GM23338 (cell line): ENCODE results near the gene SPRING1. TPM values are rescaled to one million over a fixed set of nuclear protein-coding genes. Genes with fewer than 3 reads are reported as not detected.

Source experiments
- ATAC-seq: fragments of 200-7000 bp; cut with Tn5 transposase; 3 replicates; pipeline ENCODE4 v1.9.1; 2020
- DNase-seq: peaks from one replicate; pipeline ENCODE4 v3.0.0-alpha.2; 2015; ENCODE audit warnings: low spot score
- H2AFZ ChIP-seq: fragments of 200-600 bp; sonication (generic); 2 replicates; pipeline ENCODE4 v1.8.0; 2016; ENCODE audit warnings: antibody characterized with exemption, mild to moderate bottlenecking, moderate library complexity
- H3F3A ChIP-seq: fragments of 200-600 bp; sonication (generic); replicated peaks from 2 replicates; pipeline ENCODE4 v1.8.0; 2017; ENCODE audit warnings: antibody characterized with exemption, mixed run types, low read depth
- H3K27ac ChIP-seq: fragments of 200-600 bp; sonication (generic); 2 replicates; pipeline ENCODE4 v1.6.1; 2016; ENCODE audit warnings: low read depth
- H3K27me3 ChIP-seq: fragments of 200-600 bp; sonication (generic); 2 replicates; pipeline ENCODE4 v1.8.0; 2016; ENCODE audit warnings: mild to moderate bottlenecking, mixed run types, moderate library complexity; ENCODE audit not compliant: insufficient read depth
- H3K36me3 ChIP-seq: fragments of 200-600 bp; sonication (generic); 2 replicates; pipeline ENCODE4 v1.8.0; 2016; ENCODE audit warnings: mild to moderate bottlenecking; ENCODE audit not compliant: insufficient read depth
- H3K4me1 ChIP-seq: fragments of 200-600 bp; sonication (generic); 2 replicates; pipeline ENCODE4 v1.8.0; 2016; ENCODE audit warnings: mild to moderate bottlenecking, moderate library complexity; ENCODE audit not compliant: insufficient read depth
- H3K4me2 ChIP-seq: fragments of 200-600 bp; sonication (generic); 2 replicates; pipeline ENCODE4 v1.7.1; 2017; ENCODE audit warnings: mixed run types
- H3K4me3 ChIP-seq: fragments of 200-600 bp; sonication (generic); 2 replicates; pipeline ENCODE4 v1.6.1; 2016; ENCODE audit warnings: mixed run types
- H3K79me2 ChIP-seq: fragments of 200-600 bp; sonication (generic); replicated peaks from 2 replicates; pipeline ENCODE4 v1.8.0; 2017; ENCODE audit warnings: mild to moderate bottlenecking; ENCODE audit not compliant: insufficient read depth
- H3K9me2 ChIP-seq: fragments of 200-600 bp; sonication (generic); 2 replicates; pipeline ENCODE4 v1.8.0; 2017; ENCODE audit not compliant: insufficient read depth
- H4K20me1 ChIP-seq: fragments of 200-600 bp; sonication (generic); replicated peaks from 2 replicates; pipeline ENCODE4 v1.8.0; 2017; ENCODE audit warnings: mild to moderate bottlenecking; ENCODE audit not compliant: insufficient read depth
- H3K27ac Mint-ChIP-seq: 2 replicates; pipeline ENCODE4 v1.8.0; 2020; ENCODE audit warnings: inconsistent platforms, mild to moderate bottlenecking, moderate library complexity, mixed read lengths
- H3K27me3 Mint-ChIP-seq: 3 replicates; pipeline ENCODE4 v1.8.0; 2022; ENCODE audit warnings: low read depth, mild to moderate bottlenecking, moderate library complexity, mixed read lengths, inconsistent platforms; ENCODE audit not compliant: insufficient read depth, poor library complexity
- H3K36me3 Mint-ChIP-seq: 3 replicates; pipeline ENCODE4 v1.8.0; 2021; ENCODE audit warnings: low read depth, mild to moderate bottlenecking, inconsistent platforms, moderate library complexity, mixed read lengths
- H3K4me1 Mint-ChIP-seq: 3 replicates; pipeline ENCODE4 v1.8.0; 2020; ENCODE audit warnings: mild to moderate bottlenecking, inconsistent platforms, mixed read lengths
- H3K4me3 Mint-ChIP-seq: 3 replicates; pipeline ENCODE4 v1.8.0; 2021; ENCODE audit warnings: moderate library complexity, mild to moderate bottlenecking, inconsistent platforms, mixed read lengths
- H3K9me3 Mint-ChIP-seq: 3 replicates; pipeline ENCODE4 v1.8.0; 2020; ENCODE audit warnings: moderate library complexity, mild to moderate bottlenecking, inconsistent platforms, mixed read lengths
- CREB1 ChIP-seq: fragments of 250-450 bp; sonication (Bioruptor Pico); IDR thresholded peaks from 2 replicates; pipeline ENCODE4 v1.5.0; 2020; ENCODE audit warnings: low read depth, mild to moderate bottlenecking, moderate library complexity
- EZH2phosphoT487 ChIP-seq: fragments of 200-600 bp; sonication (generic); IDR thresholded peaks from one replicate; pipeline ENCODE4 v1.8.1; 2018; ENCODE audit warnings: antibody characterized with exemption; ENCODE audit not compliant: unreplicated experiment
- JUNB ChIP-seq: IDR thresholded peaks from one replicate; pipeline ENCODE4 v1.6.1; 2016; ENCODE audit warnings: antibody characterized with exemption; ENCODE audit not compliant: unreplicated experiment
- NANOG ChIP-seq: IDR thresholded peaks from 2 replicates; pipeline ENCODE4 v1.6.1; 2016; ENCODE audit warnings: antibody characterized with exemption, borderline replicate concordance
- POLR2AphosphoS5 ChIP-seq: IDR thresholded peaks from 2 replicates; pipeline ENCODE4 v1.6.1; 2016; ENCODE audit warnings: antibody characterized with exemption, low read depth
- REST ChIP-seq: IDR thresholded peaks from one replicate; pipeline ENCODE4 v1.6.1; 2018; ENCODE audit warnings: antibody characterized with exemption; ENCODE audit not compliant: unreplicated experiment
- STAT1 ChIP-seq: IDR thresholded peaks from one replicate; pipeline ENCODE4 v1.6.1; 2016; ENCODE audit warnings: antibody characterized with exemption; ENCODE audit not compliant: unreplicated experiment
- ZNF114 ChIP-seq: fragments of 250-450 bp; sonication (Bioruptor Pico); IDR thresholded peaks from 2 replicates; pipeline ENCODE4 v1.5.0; 2020; ENCODE audit warnings: mild to moderate bottlenecking, moderate library complexity
- ZNF331 ChIP-seq: fragments of 250-450 bp; sonication (Bioruptor Pico); IDR thresholded peaks from 2 replicates; pipeline ENCODE4 v1.5.0; 2020; ENCODE audit warnings: low read depth, mild to moderate bottlenecking, moderate library complexity
- ZNF462 ChIP-seq: fragments of 250-450 bp; sonication (Bioruptor Pico); IDR thresholded peaks from 2 replicates; pipeline ENCODE4 v1.5.0; 2020; ENCODE audit warnings: mild to moderate bottlenecking, moderate library complexity
- polyA plus RNA-seq: library from polyadenylated mRNA; unstranded; fragments of >200 nt; fragmentation: Nextera tagmentation; extraction: Ambion mirVana; gene quantifications from 2 replicates; pipeline ENCODE4 v1.2.1, GENCODE V29; 2016
- total RNA-seq: library from RNA; depleted of rRNA; stranded (reverse); fragments of >200 nt; shearing (Covaris generic); gene quantifications from 2 replicates; pipeline ENCODE4 v1.2.3, GENCODE V29; 2014
- TF ChIP-seq, protein P1 (sequence below): IDR thresholded peaks from 2 replicates; pipeline ENCODE4 v1.6.1; 2016; ENCODE audit warnings: antibody characterized with exemption

Gene SPRING1
- total and polyA plus RNA-seq, 2 experiments from 2014 or later = 8.2 to 57.1 TPM

- no peaks in the 10 kb centered on the region for H3K9me3 Mint-ChIP-seq
- H4K20me1 ChIP-seq = peaks cover 21% of the 10 kb centered on the region; the same call in 1 of the 2 replicates
- H3K4me3 ChIP-seq = no peak overlapping the region
- ATAC-seq (no peak), DNase-seq (no peak)
- peaks cover 82% of the 10 kb centered on the region for H3K79me2 ChIP-seq
- peaks cover 12% of the 10 kb centered on the region for H3K4me1 ChIP-seq
- no peak for TF ChIP-seq CREB1
- no peak for TF ChIP-seq ZNF331 (CRISPR knock-in tag)
- TF ChIP-seq JUNB = no peak
- TF ChIP-seq STAT1 = no peak
- no peak for TF ChIP-seq REST
- no peak for TF ChIP-seq POLR2AphosphoS5
- TF ChIP-seq, protein P1, sequence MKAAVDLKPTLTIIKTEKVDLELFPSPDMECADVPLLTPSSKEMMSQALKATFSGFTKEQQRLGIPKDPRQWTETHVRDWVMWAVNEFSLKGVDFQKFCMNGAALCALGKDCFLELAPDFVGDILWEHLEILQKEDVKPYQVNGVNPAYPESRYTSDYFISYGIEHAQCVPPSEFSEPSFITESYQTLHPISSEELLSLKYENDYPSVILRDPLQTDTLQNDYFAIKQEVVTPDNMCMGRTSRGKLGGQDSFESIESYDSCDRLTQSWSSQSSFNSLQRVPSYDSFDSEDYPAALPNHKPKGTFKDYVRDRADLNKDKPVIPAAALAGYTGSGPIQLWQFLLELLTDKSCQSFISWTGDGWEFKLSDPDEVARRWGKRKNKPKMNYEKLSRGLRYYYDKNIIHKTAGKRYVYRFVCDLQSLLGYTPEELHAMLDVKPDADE = no peak
- no peak for TF ChIP-seq EZH2phosphoT487
- TF ChIP-seq ZNF114 (CRISPR knock-in tag) = no peak
- no peak for TF ChIP-seq NANOG
- no peak for TF ChIP-seq ZNF462
- no peak overlapping the region for H2AFZ ChIP-seq
- H3K27ac Mint-ChIP-seq = no peak overlapping the region
- no peaks in the 10 kb centered on the region for H3K36me3 ChIP-seq
- no peak overlapping the region for H3K4me3 Mint-ChIP-seq
- no peaks in the 10 kb centered on the region for H3K27me3 ChIP-seq
- peaks cover 16% of the 10 kb centered on the region; the same call in 2 of the 3 replicates for H3K36me3 Mint-ChIP-seq
- H3K4me2 ChIP-seq = no peak overlapping the region
- H3K27me3 Mint-ChIP-seq = peaks cover 3% of the 10 kb centered on the region
- H3K27ac ChIP-seq = no peak overlapping the region
- peaks cover 10% of the 10 kb centered on the region for H3K4me1 Mint-ChIP-seq
- H3K9me2 ChIP-seq = no peaks in the 10 kb centered on the region
- no peaks in the 10 kb centered on the region for H3F3A ChIP-seq
These were observed 3.6 kb downstream of the SPRING1 start for GRCh38 chr12:116734156-116734768.
